Activated CD4-positive, alpha-beta memory T cell treated with anti-CD3 and anti-CD28 coated beads, Interleukin-2, amount 10 ng/mL, durations not matched to agents 7 days and 5 days (primary cell): ENCODE data around the gene LYRM1. TPM values are rescaled to one million over a fixed set of nuclear protein-coding genes. Genes with fewer than 3 reads are reported as not detected.
"Not testable (repeated sequence)": the region's sequence is repeated elsewhere in the genome, so short reads cannot be mapped to it uniquely, and the experiment has no call there.

Experiments
- CTCF ChIA-PET: fragments of 350-600 bp; sonication (Branson Sonifier 250); formaldehyde crosslinking; loops from one replicate; lab custom pipeline; 2021; ENCODE audit warnings: antibody characterized with exemption, inconsistent platforms; lab: Charles Lee
- POLR2A ChIA-PET: fragments of 350-600 bp; sonication (Branson Sonifier 250); formaldehyde crosslinking; loops from one replicate; lab custom pipeline; 2021; ENCODE audit warnings: antibody characterized with exemption; lab: Charles Lee
- DNase-seq: peaks from one replicate; pipeline ENCODE4 v3.0.0-alpha.2; 2020
- H3K27ac Mint-ChIP-seq: one replicate; pipeline ENCODE4 v1.8.0; 2021; ENCODE audit warnings: mild to moderate bottlenecking, mixed read lengths
- H3K27me3 Mint-ChIP-seq: one replicate; pipeline ENCODE4 v1.8.0; 2021; ENCODE audit warnings: mixed read lengths
- H3K36me3 Mint-ChIP-seq: one replicate; pipeline ENCODE4 v1.8.0; 2021; ENCODE audit warnings: low read depth, mixed read lengths
- H3K4me1 Mint-ChIP-seq: one replicate; pipeline ENCODE4 v1.8.0; 2021; ENCODE audit warnings: mixed read lengths
- H3K4me3 Mint-ChIP-seq: one replicate; pipeline ENCODE4 v1.8.0; 2021; ENCODE audit warnings: mild to moderate bottlenecking, mixed read lengths
- H3K9me3 Mint-ChIP-seq: one replicate; pipeline ENCODE4 v1.8.0; 2021; ENCODE audit warnings: mixed read lengths
- total RNA-seq, 2 experiments: library from RNA; stranded (reverse); gene quantifications; one replicate each; pipeline ENCODE4 v1.2.3, GENCODE V29; 2021

LYRM1 gene
- total RNA-seq: 10 to 100 TPM; 45.2 to 47.0 TPM

- peaks cover 79% of the 10 kb centered on the region for H3K4me1 Mint-ChIP-seq
- POLR2A ChIA-PET: interaction anchor here (0.8 to 7.5 kb wide), 18 partner anchors 11 to 1291 kb away, joined by 3 to 113 read pairs (median 8); partner anchors contain the start of genes ERI2, MOSMO and REXO5
- DNase-seq: peak; percentile 90
- peak within 1 kb of the TSS; percentile 93 for H3K27ac Mint-ChIP-seq
- peaks cover 75% of the 10 kb centered on the region for H3K36me3 Mint-ChIP-seq
- H3K9me3 Mint-ChIP-seq: peaks cover 3% of the 10 kb centered on the region
- H3K27me3 Mint-ChIP-seq: no peaks in the 10 kb centered on the region
- H3K4me3 Mint-ChIP-seq: peak within 1 kb of the TSS; percentile 83
- CTCF ChIA-PET: interaction anchor here (0.8 to 2.7 kb wide), 11 partner anchors 9 to 159 kb away, joined by 3 to 22 read pairs (median 4); partner anchors contain the start of genes ERI2, REXO5 and THUMPD1
Measured at GRCh38 chr16:20900299-20901067, at the start of gene LYRM1, which contains the start of gene DCUN1D3. Gene LYRM1 (plus strand): TSS chr16:20900771. CDS start chr16:20915556, 14,785 bp downstream. Gene DCUN1D3 (minus strand): TSS chr16:20900358. CDS start chr16:20862538, 37,820 bp downstream.

- ChIA-PET CTCF (interaction anchor here (0.7 to 4.9 kb wide), 28 partner anchors 14 to 338 kb away, joined by 3 to 32 read pairs (median 4); partner anchors contain the start of genes ERI2 and REXO5), POLR2A (interaction anchor here (1.1 to 1.3 kb wide), 3 partner anchors 24 to 233 kb away, joined by 3 to 6 read pairs (median 4); no protein-coding TSS in a partner anchor)
- H3K27me3 Mint-ChIP-seq: no peaks in the 10 kb centered on the region
- no peak overlapping the region for H3K4me3 Mint-ChIP-seq
- peaks cover 42% of the 10 kb centered on the region for H3K4me1 Mint-ChIP-seq
- H3K36me3 Mint-ChIP-seq: peaks cover 40% of the 10 kb centered on the region
- H3K9me3 Mint-ChIP-seq: no peaks in the 10 kb centered on the region
- DNase-seq: no peak
- no peak overlapping the region for H3K27ac Mint-ChIP-seq
Measured at GRCh38 chr16:20850981-20851380, 49.6 kb upstream of the LYRM1 start.

GRCh38 chr16:20851601-20852000 is 49.0 kb upstream of the LYRM1 start:
- no peaks in the 10 kb centered on the region for H3K27me3 Mint-ChIP-seq
- no peak overlapping the region for H3K4me3 Mint-ChIP-seq
- no peak for DNase-seq
- peaks cover 42% of the 10 kb centered on the region for H3K4me1 Mint-ChIP-seq
- no peaks in the 10 kb centered on the region for H3K9me3 Mint-ChIP-seq
- no peak overlapping the region for H3K27ac Mint-ChIP-seq
- H3K36me3 Mint-ChIP-seq: peaks cover 38% of the 10 kb centered on the region
- CTCF ChIA-PET: interaction anchor here (1.2 to 4.9 kb wide), 7 partner anchors 13 to 233 kb away, joined by 3 to 32 read pairs (median 12); no protein-coding TSS in a partner anchor
- POLR2A ChIA-PET: interaction anchor here (1.0 kb wide), 1 partner anchor 60 kb away, joined by 4 read pairs; no protein-coding TSS in a partner anchor

GRCh38 chr16:20853143-20853542 is 47.4 kb upstream of the LYRM1 start:
- POLR2A ChIA-PET: interaction anchor here (1.2 to 1.3 kb wide), 2 partner anchors 22 to 47 kb away, joined by 4 to 5 read pairs; partner anchors contain the start of genes DCUN1D3 and LYRM1
- H3K4me3 Mint-ChIP-seq: no peak overlapping the region
- H3K27me3 Mint-ChIP-seq: no peaks in the 10 kb centered on the region
- no peak for DNase-seq
- no peaks in the 10 kb centered on the region for H3K9me3 Mint-ChIP-seq
- peaks cover 28% of the 10 kb centered on the region for H3K4me1 Mint-ChIP-seq
- H3K36me3 Mint-ChIP-seq: peaks cover 46% of the 10 kb centered on the region
- no peak overlapping the region for H3K27ac Mint-ChIP-seq
- CTCF ChIA-PET: interaction anchor here (0.8 to 1.5 kb wide), 3 partner anchors 22 to 228 kb away, joined by 3 to 6 read pairs (median 5); no protein-coding TSS in a partner anchor

GRCh38 chr16:20853981-20854620 is 46.5 kb upstream of the LYRM1 start:
- no peak for DNase-seq
- no peak overlapping the region for H3K4me3 Mint-ChIP-seq
- no peak overlapping the region for H3K27ac Mint-ChIP-seq
- no peaks in the 10 kb centered on the region for H3K27me3 Mint-ChIP-seq
- H3K36me3 Mint-ChIP-seq: peaks cover 49% of the 10 kb centered on the region
- POLR2A ChIA-PET: interaction anchor here (1.2 to 1.3 kb wide), 2 partner anchors 21 to 46 kb away, joined by 4 to 5 read pairs; partner anchors contain the start of genes DCUN1D3 and LYRM1
- CTCF ChIA-PET: interaction anchor here (0.6 to 1.4 kb wide), 3 partner anchors 19 to 84 kb away, joined by 3 to 5 read pairs (median 3); no protein-coding TSS in a partner anchor
- H3K9me3 Mint-ChIP-seq: no peaks in the 10 kb centered on the region
- peaks cover 27% of the 10 kb centered on the region for H3K4me1 Mint-ChIP-seq

GRCh38 chr16:20854963-20855362 is 45.6 kb upstream of the LYRM1 start:
- Mint-ChIP-seq H3K9me3 (no peaks in the 10 kb centered on the region), H3K4me3 (no peak overlapping the region), H3K27ac (no peak overlapping the region), H3K4me1 (peaks cover 22% of the 10 kb centered on the region), H3K27me3 (no peaks in the 10 kb centered on the region), H3K36me3 (peaks cover 57% of the 10 kb centered on the region)
- POLR2A ChIA-PET: no interaction called here
- CTCF ChIA-PET: interaction anchor here (1.2 kb wide), 1 partner anchor 226 kb away, joined by 4 read pairs; no protein-coding TSS in a partner anchor
- no peak for DNase-seq

GRCh38 chr16:20857281-20857680 is 43.3 kb upstream of the LYRM1 start:
- ChIA-PET CTCF (interaction anchor here (1.6 kb wide), 1 partner anchor 9 kb away, joined by 6 read pairs; no protein-coding TSS in a partner anchor), POLR2A (interaction anchor here (1.0 kb wide), 1 partner anchor 25 kb away, joined by 4 read pairs; no protein-coding TSS in a partner anchor)
- DNase-seq: no peak
- no peak overlapping the region for H3K27ac Mint-ChIP-seq
- H3K27me3 Mint-ChIP-seq: no peaks in the 10 kb centered on the region
- H3K4me3 Mint-ChIP-seq: no peak overlapping the region
- H3K36me3 Mint-ChIP-seq: peaks cover 68% of the 10 kb centered on the region
- H3K9me3 Mint-ChIP-seq: no peaks in the 10 kb centered on the region
- H3K4me1 Mint-ChIP-seq: peaks cover 7% of the 10 kb centered on the region

- ChIA-PET POLR2A (interaction anchor here (0.7 kb wide), 1 partner anchor 16 kb away, joined by 3 read pairs; no protein-coding TSS in a partner anchor), CTCF (interaction anchor here (0.5 to 0.6 kb wide), 2 partner anchors 16 to 82 kb away, joined by 3 read pairs; no protein-coding TSS in a partner anchor)
- Mint-ChIP-seq H3K4me3 (no peak overlapping the region), H3K27ac (no peak overlapping the region), H3K9me3 (no peaks in the 10 kb centered on the region), H3K36me3 (peaks cover 68% of the 10 kb centered on the region), H3K27me3 (no peaks in the 10 kb centered on the region), H3K4me1 (peaks cover 14% of the 10 kb centered on the region)
- DNase-seq: no peak
Measured at GRCh38 chr16:20859229-20859628, 41.3 kb upstream of the LYRM1 start.

GRCh38 chr16:20859699-20860098 is 40.9 kb upstream of the LYRM1 start:
- Mint-ChIP-seq H3K4me3 (no peak overlapping the region), H3K27me3 (no peaks in the 10 kb centered on the region), H3K9me3 (no peaks in the 10 kb centered on the region), H3K4me1 (peaks cover 19% of the 10 kb centered on the region), H3K36me3 (peaks cover 72% of the 10 kb centered on the region), H3K27ac (no peak overlapping the region)
- no peak for DNase-seq
- POLR2A ChIA-PET: interaction anchor here (0.7 kb wide), 1 partner anchor 16 kb away, joined by 3 read pairs; no protein-coding TSS in a partner anchor
- CTCF ChIA-PET: no interaction called here

- no peak for DNase-seq
- Mint-ChIP-seq H3K27ac (no peak overlapping the region), H3K9me3 (no peaks in the 10 kb centered on the region), H3K4me3 (no peak overlapping the region), H3K27me3 (no peaks in the 10 kb centered on the region), H3K36me3 (peaks cover 70% of the 10 kb centered on the region), H3K4me1 (peaks cover 20% of the 10 kb centered on the region)
- ChIA-PET POLR2A (no interaction called here), CTCF (no interaction called here)
Measured at GRCh38 chr16:20860361-20860760, 40.2 kb upstream of the LYRM1 start.

GRCh38 chr16:20860995-20861394 is 39.6 kb upstream of the LYRM1 start:
- H3K9me3 Mint-ChIP-seq, POLR2A ChIA-PET, H3K4me3 Mint-ChIP-seq, DNase-seq, CTCF ChIA-PET, H3K27me3 Mint-ChIP-seq, H3K27ac Mint-ChIP-seq: not testable (repeated sequence)
- Mint-ChIP-seq H3K36me3 (peaks cover 71% of the 10 kb centered on the region), H3K4me1 (peaks cover 27% of the 10 kb centered on the region)
